HG02642 (cell line): ENCODE data around the gene TOGARAM2.

ENCODE experiments used
- ATAC-seq: cut with Tn5 transposase; IDR thresholded peaks from one replicate; pipeline ENCODE4 v1.9.1; 2021; ENCODE audit warnings: mild to moderate bottlenecking; ENCODE audit not compliant: unreplicated experiment, poor library complexity

Gene TOGARAM2

GRCh38 chr2:28997237-28997846 lies 16.2 kb downstream of the TOGARAM2 start:
- no peak for ATAC-seq

- ATAC-seq, result no peak
Measured at GRCh38 chr2:28997847-28998735, 17.0 kb downstream of the TOGARAM2 start.

GRCh38 chr2:29000481-29000880 lies 19.4 kb downstream of the TOGARAM2 start:
- peak; percentile 94 for ATAC-seq

GRCh38 chr2:29000956-29001355 lies 19.9 kb downstream of the TOGARAM2 start:
- no peak for ATAC-seq

GRCh38 chr2:29001806-29002205 lies 20.7 kb downstream of the TOGARAM2 start:
- ATAC-seq, result no peak

GRCh38 chr2:29004755-29005154 lies 23.7 kb downstream of the TOGARAM2 start:
- no peak for ATAC-seq

DNA sequence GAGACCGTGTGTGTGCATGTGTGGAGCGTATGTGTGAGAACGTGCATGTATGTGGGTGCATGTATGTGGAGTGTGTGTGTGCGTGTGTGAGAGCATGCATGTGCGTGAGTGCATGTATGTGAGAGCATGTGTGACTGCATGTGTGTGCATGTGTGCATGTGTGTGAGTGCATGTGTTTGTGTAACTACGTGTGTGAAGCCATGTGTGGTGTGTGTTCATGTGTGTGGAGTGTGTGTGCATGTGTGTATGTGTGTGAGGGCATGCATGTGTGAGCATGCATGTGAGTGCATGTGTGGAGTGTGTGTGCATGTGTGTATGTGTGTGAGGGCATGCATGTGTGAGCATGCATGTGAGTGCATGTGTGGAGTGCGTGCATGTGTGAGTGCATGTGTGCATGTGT lies 24.2 kb downstream of the TOGARAM2 start:
- no peak for ATAC-seq

DNA sequence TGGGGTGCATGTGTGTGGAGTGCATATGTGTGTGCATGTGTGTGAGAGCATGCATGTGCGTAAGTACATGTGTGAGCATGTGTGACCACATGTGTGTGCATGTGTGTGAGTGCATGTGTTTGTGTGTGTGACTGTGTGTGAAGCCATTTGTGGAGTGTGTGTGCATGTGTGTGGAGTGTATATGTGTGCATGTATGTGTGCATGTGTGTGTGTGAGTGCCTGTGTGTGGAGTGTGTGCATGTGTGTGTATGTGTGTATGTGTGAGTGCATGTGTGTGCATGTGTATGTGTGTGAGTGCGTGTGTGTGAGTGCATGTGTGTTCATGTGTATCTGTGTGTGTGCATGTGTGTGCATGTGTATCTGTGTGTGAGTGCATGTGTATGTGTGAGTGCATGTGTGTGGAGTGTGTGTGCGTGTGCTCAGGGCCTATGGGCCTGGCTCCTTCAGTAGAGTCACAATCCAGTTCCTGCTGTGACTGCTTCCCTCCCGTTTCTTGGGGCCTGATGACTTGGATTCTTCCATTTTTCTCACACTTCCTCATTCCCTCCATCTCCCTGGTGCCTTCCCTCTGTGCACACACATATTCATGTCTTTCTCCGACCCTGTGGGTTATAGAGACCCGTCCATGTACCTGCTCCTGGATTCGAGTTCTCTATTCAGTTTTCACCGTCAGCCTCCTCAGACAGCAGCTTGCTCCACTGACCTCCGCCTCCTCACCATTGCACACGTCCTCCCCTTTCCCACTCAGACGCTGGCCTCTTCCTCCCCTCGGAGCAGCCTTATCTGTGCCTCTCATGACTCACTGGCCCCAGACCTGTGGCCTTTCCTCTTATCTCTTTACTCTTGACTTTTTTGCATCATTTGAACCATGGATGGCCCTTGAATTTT lies 25.2 kb downstream of the TOGARAM2 start:
- no peak for ATAC-seq

GRCh38 chr2:29006980-29007301 lies 25.8 kb downstream of the TOGARAM2 start:
- no peak for ATAC-seq

DNA sequence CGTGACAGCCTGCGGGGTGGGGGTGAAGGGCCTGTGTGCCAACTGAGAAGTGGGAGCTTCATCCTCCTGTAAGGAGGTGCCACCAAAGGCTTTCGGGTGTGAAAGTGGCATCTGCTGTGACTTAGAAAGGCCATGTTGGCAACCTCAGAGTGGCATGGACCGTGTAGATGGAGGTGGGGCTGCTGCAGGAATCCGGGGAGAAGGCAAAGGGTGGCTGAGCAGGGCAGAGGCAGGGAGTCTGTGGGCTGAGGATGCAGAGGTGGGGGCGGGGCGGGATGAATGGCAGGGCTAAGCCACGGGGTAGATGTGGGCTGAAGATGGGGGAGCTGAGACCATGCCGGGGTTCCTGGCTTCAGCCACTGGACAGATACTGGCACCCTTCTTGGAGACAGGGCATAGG lies 28.2 kb downstream of the TOGARAM2 start:
- ATAC-seq, result no peak

- ATAC-seq, result no peak
Measured at GRCh38 chr2:29009711-29010677, 28.9 kb downstream of the TOGARAM2 start.

DNA sequence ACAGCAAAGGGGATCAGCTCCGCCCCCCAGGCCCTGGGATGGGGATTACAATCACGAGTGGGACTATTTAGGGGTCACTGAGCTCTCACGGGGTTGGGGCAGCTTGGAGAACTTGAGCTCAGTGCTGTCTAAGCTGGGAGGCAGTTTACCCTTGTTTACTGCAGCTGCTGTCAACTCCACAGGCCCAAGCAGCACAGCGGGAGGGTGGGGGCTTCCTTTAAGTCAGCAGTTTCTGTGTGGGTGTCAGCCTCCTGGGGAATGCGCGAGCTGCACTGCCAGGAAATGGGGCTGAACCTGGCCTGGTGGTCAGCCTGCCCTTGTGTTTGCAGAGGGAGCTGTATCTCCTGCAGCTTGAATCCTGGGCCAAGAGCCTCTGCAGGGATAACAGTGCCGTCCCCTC lies 29.8 kb downstream of the TOGARAM2 start:
- ATAC-seq, result no peak

DNA sequence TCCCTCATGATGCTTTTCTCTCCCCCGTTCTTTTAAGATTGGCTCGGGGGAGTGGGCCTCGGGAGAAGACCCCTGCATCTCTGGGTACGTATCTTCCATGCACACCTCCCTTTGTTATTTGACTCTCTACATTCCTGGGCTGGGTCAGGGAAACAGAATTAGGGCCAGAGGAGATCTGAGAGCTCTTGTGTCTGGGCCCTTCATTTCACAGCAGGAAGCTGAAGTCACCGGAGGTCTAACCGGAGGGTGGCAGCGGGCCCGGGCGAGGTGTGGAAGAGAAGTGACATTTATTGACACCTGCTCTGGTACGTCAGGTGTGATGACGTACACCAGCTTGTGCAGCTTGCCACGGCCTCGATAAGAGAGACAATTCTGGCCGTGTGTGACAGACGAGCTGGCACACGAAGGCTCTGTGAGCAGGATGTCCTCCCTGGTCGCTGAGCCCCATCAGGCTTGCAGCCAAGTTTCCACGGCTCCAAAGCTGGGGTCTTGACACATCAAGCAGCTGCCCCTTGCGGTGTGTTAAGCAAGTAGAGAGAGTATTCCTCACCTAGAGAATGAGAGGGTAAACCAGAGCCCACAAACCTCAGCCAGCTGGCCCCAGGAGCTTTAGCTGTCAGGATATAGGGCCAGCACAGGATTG lies 30.4 kb downstream of the TOGARAM2 start:
- no peak for ATAC-seq

DNA sequence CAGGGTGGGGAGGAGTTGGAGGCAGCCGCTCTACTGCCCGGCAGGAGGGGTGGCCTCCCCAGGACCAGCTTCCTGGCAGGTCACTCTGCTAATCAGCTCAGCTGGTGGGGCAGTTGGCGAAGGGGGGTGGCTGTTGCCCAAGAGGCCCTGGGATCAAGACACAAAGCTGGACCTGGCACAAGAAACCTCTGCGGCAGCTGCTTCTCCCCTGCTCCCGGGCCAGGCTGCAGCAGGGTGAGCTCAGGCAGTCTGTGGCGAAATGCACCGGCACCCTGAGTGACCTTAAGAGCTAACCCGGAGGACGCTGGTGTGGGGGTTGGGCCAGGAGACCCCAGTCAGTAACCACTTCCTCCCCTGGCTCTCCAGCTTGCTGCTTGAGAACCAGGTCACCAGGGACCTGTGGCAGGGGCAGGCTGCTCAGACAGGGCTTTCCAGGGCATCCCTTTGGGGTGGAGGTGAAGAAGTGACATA lies 31.1 kb downstream of the TOGARAM2 start:
- ATAC-seq, result no peak

DNA sequence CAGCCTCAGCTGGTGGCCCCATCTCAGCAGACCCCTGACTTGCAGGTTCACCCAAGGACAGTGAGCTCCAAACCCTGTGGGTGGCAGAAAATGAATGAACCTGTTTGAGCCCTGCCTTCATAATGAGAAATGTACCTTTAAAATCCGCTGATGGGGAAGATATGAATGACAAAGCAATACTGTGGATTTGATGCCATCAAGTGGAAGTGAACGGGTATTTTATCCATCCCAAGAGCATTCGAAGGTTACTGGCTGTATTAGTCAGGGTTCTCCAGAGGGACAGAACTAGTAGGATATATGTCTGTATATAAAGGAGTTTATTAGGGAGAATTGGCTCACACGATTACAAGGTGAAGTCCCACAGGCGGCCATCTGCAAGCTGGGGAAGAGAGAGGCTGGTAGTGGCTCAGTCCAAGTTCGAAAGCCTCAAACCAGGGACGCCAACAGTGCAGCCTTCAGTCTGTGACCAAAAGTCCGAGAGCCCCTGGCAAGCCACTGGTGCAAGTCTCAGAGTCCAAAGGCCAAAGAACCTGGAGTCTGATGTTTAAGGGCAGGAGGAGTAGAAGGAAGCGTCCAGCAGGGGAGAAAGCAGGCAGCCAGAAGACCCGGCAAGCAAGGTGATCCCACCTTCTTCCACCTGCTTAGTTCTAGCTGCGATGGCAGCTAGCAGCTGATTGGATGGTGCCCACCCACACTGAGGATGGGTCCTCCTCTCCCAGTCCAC lies 32.1 kb downstream of the TOGARAM2 start:
- ATAC-seq, result no peak

DNA sequence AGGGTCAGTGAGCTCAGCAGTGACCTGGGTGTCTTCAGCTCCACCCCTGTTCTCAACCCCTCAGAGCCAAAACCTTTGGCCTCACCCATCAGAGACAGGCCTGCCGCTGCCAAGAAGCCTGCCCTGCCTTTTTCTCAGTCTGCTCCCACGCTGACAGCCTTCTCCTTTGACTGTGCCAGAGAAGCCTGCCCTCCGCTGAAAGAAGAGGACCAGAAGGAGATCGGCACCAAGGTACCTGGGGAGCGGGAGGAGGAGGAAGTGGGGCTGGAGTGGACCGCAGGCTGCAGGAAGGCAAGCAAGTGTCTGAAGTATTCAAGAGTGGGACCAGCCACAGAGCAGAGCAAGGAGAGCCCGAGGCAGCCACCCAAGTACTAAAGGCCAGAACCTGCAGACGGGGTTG lies 33.2 kb downstream of the TOGARAM2 start:
- ATAC-seq, result no peak

DNA sequence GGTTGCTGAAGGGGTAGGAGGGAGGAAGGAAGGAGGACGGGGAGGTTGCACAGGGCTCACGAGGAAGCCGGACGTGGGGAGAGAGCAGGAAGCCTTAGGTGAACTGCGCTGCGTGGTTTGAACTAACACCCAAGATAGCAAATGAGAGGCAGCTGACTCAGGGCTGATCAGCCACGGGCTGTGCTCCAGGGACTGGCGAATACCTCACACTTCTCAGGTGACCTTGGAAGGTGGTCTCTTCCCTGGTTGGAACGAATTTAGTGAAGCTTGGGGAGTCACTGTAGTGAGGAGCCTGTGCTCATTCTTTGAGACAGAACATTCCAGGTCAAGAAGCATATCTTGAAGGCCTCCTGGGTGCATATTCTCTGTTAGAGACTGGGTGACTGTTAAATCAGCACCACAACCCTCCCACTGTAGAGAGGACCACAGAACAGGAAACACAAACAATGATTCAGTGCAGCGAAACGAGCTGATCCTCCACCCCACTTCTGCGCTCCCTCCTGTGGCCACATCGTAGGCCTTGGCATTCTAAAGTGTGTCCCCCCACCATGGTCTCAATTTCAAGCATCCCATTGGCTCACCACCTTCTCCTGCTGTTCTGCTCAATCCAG lies 33.8 kb downstream of the TOGARAM2 start:
- ATAC-seq, result no peak
